ENCODE results near the gene RTTN.
"Not testable (repeated sequence)": the region's sequence is repeated elsewhere in the genome, so short reads cannot be mapped to it uniquely, and the experiment has no call there.

The RTTN gene

DNA sequence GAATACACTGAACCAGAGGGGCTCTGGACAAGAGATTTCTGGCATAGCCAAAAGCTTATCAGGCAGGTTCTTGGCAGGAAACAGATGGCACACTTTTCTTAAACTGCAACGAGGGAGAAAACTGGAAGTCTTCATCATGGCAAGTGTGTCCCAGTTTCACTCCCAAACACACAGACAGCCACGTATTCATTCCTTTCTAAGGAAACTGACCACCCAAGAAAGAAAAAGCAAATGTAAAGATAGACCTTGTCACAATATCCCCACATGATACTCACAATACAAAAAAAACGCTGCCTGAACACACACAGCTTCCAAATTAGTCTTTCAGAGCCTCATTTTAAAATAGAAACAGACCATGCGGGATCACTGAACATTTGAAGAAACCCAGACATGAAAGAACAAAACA is 40.6 kb upstream of the RTTN start:
- no peak overlapping the region for H2AFZ ChIP-seq (ENCODE audit: low read length)
- no peak for TF ChIP-seq EZH2phosphoT487 (IDR thresholded peaks at IDR 0.05; ENCODE audit: low read length)
- TF ChIP-seq EZH2 (optimal IDR thresholded peaks at IDR 0.05; ENCODE audit: low read depth, low read length) = no peak
- TF ChIP-seq, protein P1, sequence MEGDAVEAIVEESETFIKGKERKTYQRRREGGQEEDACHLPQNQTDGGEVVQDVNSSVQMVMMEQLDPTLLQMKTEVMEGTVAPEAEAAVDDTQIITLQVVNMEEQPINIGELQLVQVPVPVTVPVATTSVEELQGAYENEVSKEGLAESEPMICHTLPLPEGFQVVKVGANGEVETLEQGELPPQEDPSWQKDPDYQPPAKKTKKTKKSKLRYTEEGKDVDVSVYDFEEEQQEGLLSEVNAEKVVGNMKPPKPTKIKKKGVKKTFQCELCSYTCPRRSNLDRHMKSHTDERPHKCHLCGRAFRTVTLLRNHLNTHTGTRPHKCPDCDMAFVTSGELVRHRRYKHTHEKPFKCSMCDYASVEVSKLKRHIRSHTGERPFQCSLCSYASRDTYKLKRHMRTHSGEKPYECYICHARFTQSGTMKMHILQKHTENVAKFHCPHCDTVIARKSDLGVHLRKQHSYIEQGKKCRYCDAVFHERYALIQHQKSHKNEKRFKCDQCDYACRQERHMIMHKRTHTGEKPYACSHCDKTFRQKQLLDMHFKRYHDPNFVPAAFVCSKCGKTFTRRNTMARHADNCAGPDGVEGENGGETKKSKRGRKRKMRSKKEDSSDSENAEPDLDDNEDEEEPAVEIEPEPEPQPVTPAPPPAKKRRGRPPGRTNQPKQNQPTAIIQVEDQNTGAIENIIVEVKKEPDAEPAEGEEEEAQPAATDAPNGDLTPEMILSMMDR (IDR thresholded peaks at IDR 0.05; ENCODE audit: low read length) = no peak
- no peaks in the 10 kb centered on the region for H3K4me1 ChIP-seq (ENCODE audit: low read length)
- H3K27ac ChIP-seq (ENCODE audit: low read length) = no peak overlapping the region
- no peaks in the 10 kb centered on the region for H3K9me2 ChIP-seq (replicated peaks; ENCODE audit: insufficient read depth, low read length)
- H4K20me1 ChIP-seq (ENCODE audit: insufficient read depth, low read length) = no peaks in the 10 kb centered on the region
- H3K27me3 ChIP-seq (replicated peaks; ENCODE audit: insufficient read depth, low read length) = no peaks in the 10 kb centered on the region
- H3K79me2 ChIP-seq (ENCODE audit: low read length) = no peaks in the 10 kb centered on the region
- DNase-seq = no peak
- no peaks in the 10 kb centered on the region for H3K9me3 ChIP-seq (replicated peaks; ENCODE audit: insufficient read depth, low read length)
- H3K4me2 ChIP-seq (ENCODE audit: low read depth, low read length) = no peak overlapping the region
- H3F3A ChIP-seq (ENCODE audit: insufficient read depth, low read length) = no peaks in the 10 kb centered on the region
- no peaks in the 10 kb centered on the region for H3K36me3 ChIP-seq (replicated peaks; ENCODE audit: insufficient read depth, low read length)
- H3K4me3 ChIP-seq (ENCODE audit: low read length) = no peak overlapping the region
- H3K9ac ChIP-seq (ENCODE audit: low read length) = no peak overlapping the region

DNA sequence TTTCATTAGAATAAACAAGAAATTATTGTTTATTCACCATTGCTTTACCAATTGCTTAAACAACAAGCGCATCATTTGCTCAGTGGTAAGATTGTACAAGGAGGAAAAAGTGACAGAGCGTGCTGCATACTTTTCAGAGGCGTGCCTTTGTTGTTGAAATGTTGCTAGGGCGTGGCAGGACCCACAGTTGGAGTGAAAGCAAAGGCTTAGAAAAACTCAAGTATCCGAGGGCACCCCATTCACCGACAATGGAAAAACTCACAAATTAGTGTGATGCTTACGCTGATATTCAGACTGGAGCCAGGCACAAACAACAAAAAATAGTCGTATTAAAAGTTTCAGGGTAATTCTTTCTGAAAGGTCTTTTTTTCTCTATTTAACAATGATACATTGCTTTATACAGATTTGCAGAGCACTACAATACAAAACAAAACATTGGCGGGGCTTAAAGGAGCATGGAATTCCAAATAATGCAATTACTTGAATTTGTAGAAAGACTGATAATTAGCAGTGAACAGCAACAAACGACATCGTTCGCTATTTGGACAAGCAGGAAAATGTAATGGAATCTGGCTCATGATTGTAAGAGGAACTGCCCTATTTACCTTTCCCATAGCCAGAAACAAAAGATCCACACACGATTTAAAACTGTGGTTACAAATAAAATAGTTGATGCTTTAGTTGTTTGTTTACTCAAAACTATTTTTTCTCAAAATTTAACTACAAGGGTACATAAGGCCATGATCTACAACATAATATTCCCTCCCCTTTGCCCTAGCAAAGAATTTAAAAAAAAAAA is 37.8 kb upstream of the RTTN start:
- H3K9ac ChIP-seq (ENCODE audit: low read length) = no peak overlapping the region
- H2AFZ ChIP-seq (ENCODE audit: low read length) = no peak overlapping the region
- H3K4me2 ChIP-seq (ENCODE audit: low read depth, low read length) = no peak overlapping the region
- no peak overlapping the region for H3K4me3 ChIP-seq (ENCODE audit: low read length)
- H3K36me3 ChIP-seq (replicated peaks; ENCODE audit: insufficient read depth, low read length) = no peaks in the 10 kb centered on the region
- H4K20me1 ChIP-seq (ENCODE audit: insufficient read depth, low read length) = no peaks in the 10 kb centered on the region
- DNase-seq = no peak
- no peaks in the 10 kb centered on the region for H3F3A ChIP-seq (ENCODE audit: insufficient read depth, low read length)
- H3K9me3 ChIP-seq (replicated peaks; ENCODE audit: insufficient read depth, low read length) = no peaks in the 10 kb centered on the region
- no peak overlapping the region for H3K27ac ChIP-seq (ENCODE audit: low read length)
- no peaks in the 10 kb centered on the region for H3K27me3 ChIP-seq (replicated peaks; ENCODE audit: insufficient read depth, low read length)
- TF ChIP-seq, protein P1 (IDR thresholded peaks at IDR 0.05; ENCODE audit: low read length) = no peak
- TF ChIP-seq EZH2phosphoT487 (IDR thresholded peaks at IDR 0.05; ENCODE audit: low read length) = no peak
- no peak for TF ChIP-seq EZH2 (optimal IDR thresholded peaks at IDR 0.05; ENCODE audit: low read depth, low read length)
- H3K4me1 ChIP-seq (ENCODE audit: low read length) = no peaks in the 10 kb centered on the region
- no peaks in the 10 kb centered on the region for H3K9me2 ChIP-seq (replicated peaks; ENCODE audit: insufficient read depth, low read length)
- no peaks in the 10 kb centered on the region for H3K79me2 ChIP-seq (ENCODE audit: low read length)

DNA sequence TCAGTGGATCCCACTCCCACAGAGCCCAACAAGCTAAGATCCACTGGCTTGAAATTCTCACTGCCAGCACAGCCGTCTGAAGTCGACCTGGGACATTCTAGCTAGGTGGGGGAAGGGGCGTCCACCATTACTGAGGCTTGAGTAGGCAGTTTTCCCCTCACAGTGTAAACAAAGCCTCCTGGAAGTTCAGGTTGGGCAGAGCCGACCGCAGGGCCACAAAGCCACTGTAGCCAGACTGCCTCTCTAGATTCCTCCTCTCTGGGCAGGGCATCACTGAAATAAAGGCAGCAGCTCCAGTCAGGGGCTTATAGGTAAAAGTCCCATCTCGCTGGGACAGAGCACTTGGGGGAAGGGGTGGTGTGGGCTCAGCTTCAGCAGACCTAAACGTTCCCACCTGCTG is 31.4 kb upstream of the RTTN start:
- not testable (repeated sequence) for H3K27ac ChIP-seq (ENCODE audit: low read length); DNase-seq; H3K36me3 ChIP-seq (replicated peaks; ENCODE audit: insufficient read depth, low read length); H3K9me2 ChIP-seq (replicated peaks; ENCODE audit: insufficient read depth, low read length); H3K4me3 ChIP-seq (ENCODE audit: low read length); H3K79me2 ChIP-seq (ENCODE audit: low read length); H2AFZ ChIP-seq (ENCODE audit: low read length); H3K9ac ChIP-seq (ENCODE audit: low read length); H3K27me3 ChIP-seq (replicated peaks; ENCODE audit: insufficient read depth, low read length); H4K20me1 ChIP-seq (ENCODE audit: insufficient read depth, low read length); H3F3A ChIP-seq (ENCODE audit: insufficient read depth, low read length); H3K9me3 ChIP-seq (replicated peaks; ENCODE audit: insufficient read depth, low read length); H3K4me2 ChIP-seq (ENCODE audit: low read depth, low read length); H3K4me1 ChIP-seq (ENCODE audit: low read length)

DNA sequence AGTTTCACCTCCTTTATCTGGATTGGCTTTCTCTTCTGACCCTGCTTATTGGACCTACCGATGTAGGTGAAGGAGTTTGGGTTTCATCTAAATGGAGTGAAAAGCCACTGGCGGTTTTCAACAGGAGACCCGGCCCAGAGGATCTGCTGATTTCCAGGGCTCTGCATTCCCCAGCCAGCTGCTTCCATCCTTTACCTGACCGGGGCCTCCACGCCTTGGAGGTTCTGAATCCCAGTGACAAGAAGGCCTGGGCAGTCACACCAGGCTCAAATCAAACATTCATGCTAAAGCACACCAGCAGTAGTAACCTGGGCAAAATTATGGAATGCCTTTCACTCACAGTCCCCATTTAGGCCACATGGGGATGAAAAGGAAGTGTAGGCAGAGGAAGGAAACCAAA is 30.0 kb upstream of the RTTN start:
- H3K27ac ChIP-seq (ENCODE audit: low read length) = no peak overlapping the region

More for the DNA sequence above, 30.0 kb upstream of the RTTN start:
- H3K4me3 ChIP-seq (ENCODE audit: low read length) = no peak overlapping the region
- H3K4me2 ChIP-seq (ENCODE audit: low read depth, low read length) = no peak overlapping the region
- no peaks in the 10 kb centered on the region for H3K36me3 ChIP-seq (replicated peaks; ENCODE audit: insufficient read depth, low read length)
- TF ChIP-seq, protein P1 (IDR thresholded peaks at IDR 0.05; ENCODE audit: low read length) = no peak
- TF ChIP-seq EZH2phosphoT487 (IDR thresholded peaks at IDR 0.05; ENCODE audit: low read length) (no peak), EZH2 (optimal IDR thresholded peaks at IDR 0.05; ENCODE audit: low read depth, low read length) (no peak)
- no peaks in the 10 kb centered on the region for H3K79me2 ChIP-seq (ENCODE audit: low read length)
- no peaks in the 10 kb centered on the region for H4K20me1 ChIP-seq (ENCODE audit: insufficient read depth, low read length)
- no peaks in the 10 kb centered on the region for H3K27me3 ChIP-seq (replicated peaks; ENCODE audit: insufficient read depth, low read length)
- H3K9me3 ChIP-seq (replicated peaks; ENCODE audit: insufficient read depth, low read length) = no peaks in the 10 kb centered on the region
- H3K4me1 ChIP-seq (ENCODE audit: low read length) = no peaks in the 10 kb centered on the region
- no peaks in the 10 kb centered on the region for H3K9me2 ChIP-seq (replicated peaks; ENCODE audit: insufficient read depth, low read length)
- H3F3A ChIP-seq (ENCODE audit: insufficient read depth, low read length) = no peaks in the 10 kb centered on the region
- DNase-seq = no peak
- H3K9ac ChIP-seq (ENCODE audit: low read length) = no peak overlapping the region
- no peak overlapping the region for H2AFZ ChIP-seq (ENCODE audit: low read length)
